ACHN (cell line): ENCODE results near the gene C5orf52.
"Not testable (repeated sequence)": the region's sequence is repeated elsewhere in the genome, so short reads cannot be mapped to it uniquely, and the experiment has no call there.

Source experiments
- DNase-seq: peaks from one replicate; pipeline ENCODE4 v3.0.0-alpha.2; 2015
- in situ Hi-C: cut with HindIII; loops from 2 replicates; pipeline ENCODE4 v1.10.0; 2017; ENCODE audit warnings: low sequenced_read_pairs, low pct_ligation_motif_present, low pct_unique_long_range_greater_than_20kb

C5orf52 gene

GRCh38 chr5:157671592-157672330 lies 428 bp downstream of the C5orf52 start:
- in situ Hi-C loops: no loop called here
- no peak for DNase-seq

- DNase-seq: no peak
- in situ Hi-C loops: no loop called here
Measured at GRCh38 chr5:157672976-157673375, 1.6 kb downstream of the C5orf52 start.

- DNase-seq: not testable (repeated sequence)
Measured at GRCh38 chr5:157674351-157674750, 3.0 kb downstream of the C5orf52 start.

DNA sequence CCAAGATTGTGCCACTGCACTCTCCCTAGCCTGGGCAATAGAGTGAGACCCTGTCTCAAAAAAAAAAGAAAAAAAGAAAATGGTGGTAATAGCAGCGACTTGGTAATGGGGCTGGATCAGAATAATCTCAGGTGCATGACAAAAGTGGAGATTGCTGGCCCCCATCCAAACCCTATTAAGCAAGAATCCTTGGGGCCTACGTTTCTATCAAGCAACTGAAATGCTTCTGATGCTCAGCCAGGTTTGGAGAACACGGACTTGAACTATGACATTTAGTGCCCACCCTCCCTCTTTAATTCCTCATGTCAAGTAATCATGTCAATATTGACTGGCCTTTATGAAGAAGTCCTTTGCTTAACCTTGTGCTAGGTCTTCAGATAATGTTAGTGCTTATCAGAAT lies 6.6 kb downstream of the C5orf52 start:
- in situ Hi-C loops: no loop called here
- no peak for DNase-seq

More at GRCh38 chr5:157674351-157674750, 3.0 kb downstream of the C5orf52 start:
- in situ Hi-C loops: not testable (repeated sequence)

- in situ Hi-C loops: no loop called here
- DNase-seq: no peak
Measured at GRCh38 chr5:157679801-157680200, 8.5 kb downstream of the C5orf52 start.

DNA sequence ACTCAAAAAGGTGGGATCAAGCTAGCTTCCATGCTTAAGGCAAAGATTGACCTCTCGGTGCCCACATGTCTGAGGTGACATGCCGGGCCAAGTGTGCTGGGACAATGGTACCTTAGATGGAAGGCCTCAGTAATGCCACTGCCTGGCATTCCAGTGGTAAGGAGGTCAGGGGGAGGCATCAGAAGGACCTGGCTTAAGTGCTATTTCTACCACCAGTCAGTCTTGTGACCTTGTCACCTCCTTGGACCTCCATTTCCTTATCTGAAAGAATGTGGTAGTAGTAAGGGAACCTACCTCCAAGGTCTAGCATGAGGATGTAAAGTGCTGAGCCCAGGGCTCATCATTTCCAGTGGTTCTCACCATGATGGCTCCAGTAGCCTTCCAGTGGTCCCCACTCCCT lies 8.9 kb downstream of the C5orf52 start:
- DNase-seq: no peak
- in situ Hi-C loops: no loop called here

- in situ Hi-C loops: no loop called here
- no peak for DNase-seq
Measured at GRCh38 chr5:157681048-157681447, 9.7 kb downstream of the C5orf52 start.

DNA sequence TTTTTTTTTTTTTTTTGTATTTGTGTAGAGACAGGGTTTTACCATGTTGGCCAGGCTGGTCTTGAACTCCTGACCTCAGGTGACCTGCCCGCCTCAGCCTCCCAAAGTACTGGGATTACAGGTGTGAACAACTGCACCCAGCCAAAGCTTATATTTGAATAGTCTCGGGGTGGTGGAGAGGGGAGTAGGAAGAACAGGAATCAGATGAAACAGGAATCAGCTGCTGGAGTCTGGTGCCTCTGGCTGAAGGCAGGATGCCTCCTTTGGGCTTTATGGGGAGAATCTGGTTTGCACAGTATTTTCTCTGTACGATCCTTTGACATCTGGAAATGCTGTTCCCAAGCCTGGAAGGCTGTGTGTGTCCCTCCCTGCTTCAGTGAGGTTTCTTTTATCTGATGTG lies 10.9 kb downstream of the C5orf52 start:
- in situ Hi-C loops: no loop called here

DNA sequence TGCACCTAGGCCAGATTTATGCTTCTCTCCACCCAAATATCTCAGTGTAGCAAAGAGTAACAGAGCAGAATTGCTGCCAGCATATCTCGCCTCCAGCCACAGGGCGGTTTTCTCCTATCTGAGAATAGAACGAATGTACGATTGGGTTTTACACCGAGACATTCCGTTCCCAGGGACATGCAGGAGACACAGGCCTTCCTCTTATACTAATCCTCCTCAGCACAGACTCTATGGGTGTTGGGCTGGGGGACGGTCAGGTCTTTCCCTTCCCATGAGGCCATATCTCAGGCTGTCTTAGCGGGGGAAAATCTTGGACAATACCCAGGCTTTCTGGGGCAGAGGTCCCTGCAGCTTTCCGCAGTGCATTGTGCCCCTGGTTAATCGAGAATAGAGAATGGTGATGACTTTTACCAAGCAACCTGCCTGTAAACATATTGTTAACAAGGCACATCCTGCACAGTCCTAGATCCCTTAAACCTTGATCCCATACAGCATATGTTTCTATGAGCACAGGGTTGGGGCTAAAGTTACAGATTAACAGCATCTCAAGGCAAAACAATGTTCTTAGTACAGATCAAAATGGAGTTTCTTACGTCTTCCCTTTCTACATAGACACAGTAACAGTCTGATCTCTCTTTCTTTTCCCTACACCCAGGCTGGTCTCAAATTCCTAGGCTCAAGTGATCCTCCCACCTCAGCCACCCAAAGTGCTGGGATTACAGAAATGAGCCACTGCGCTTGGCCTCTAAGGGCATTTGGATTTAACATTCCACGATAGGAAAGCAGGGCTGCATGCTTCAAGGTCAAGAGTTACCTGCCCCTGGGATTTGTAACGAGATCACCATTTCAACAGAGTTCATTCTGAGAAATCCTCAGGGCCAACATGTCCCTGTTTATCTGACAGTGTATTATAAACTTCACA lies 15.2 kb downstream of the C5orf52 start:
- DNase-seq, in situ Hi-C loops: not testable (repeated sequence)

More for the DNA sequence above, 10.9 kb downstream of the C5orf52 start:
- no peak for DNase-seq

GRCh38 chr5:157687198-157687554 lies 15.8 kb downstream of the C5orf52 start:
- no peak for DNase-seq
- in situ Hi-C loops: no loop called here

DNA sequence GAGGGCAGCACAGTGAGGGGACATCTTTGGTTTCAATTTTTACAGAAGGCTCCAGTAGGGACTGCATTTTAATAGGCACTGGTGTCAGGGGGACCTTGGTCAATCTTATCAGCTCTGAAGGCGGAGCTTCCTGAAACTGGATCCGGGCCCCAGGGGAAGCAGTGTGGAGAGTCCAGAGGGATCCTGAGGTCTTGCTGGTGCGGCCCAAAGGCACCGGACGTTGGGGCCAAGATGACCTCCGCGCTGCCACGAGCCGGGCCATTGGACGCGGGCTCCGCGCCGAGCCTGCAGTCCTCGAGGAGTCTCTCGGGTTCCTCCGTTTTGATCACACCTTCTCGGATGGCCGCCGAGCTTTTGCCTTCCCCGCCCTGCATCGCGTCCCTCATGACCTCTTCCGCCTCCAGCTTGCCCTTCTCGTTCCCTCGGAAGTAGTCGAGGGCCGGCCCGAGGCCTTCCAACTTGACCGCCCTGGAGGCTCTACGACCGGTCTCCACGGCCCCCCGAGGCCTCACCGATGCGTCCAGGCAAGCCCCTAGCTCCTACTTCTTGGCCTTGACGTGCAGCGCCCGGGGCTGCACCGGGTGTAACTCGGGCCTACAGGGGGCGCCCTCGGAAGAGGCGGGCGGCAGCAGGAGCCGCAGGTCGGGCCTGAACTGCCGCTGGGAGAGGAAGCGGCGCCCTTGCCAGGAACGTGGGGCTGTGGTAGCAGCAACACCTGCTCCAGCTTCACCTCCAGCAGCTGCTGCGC lies 18.8 kb downstream of the C5orf52 start:
- no peak for DNase-seq
- in situ Hi-C loops: no loop called here

- DNase-seq: no peak
- in situ Hi-C loops: no loop called here
Measured at GRCh38 chr5:157690690-157691433, 19.5 kb downstream of the C5orf52 start.

GRCh38 chr5:157693816-157694215 lies 22.5 kb downstream of the C5orf52 start:
- in situ Hi-C loops, DNase-seq: not testable (repeated sequence)

- in situ Hi-C loops: not testable (repeated sequence)
Measured at GRCh38 chr5:157696154-157696553, 24.8 kb downstream of the C5orf52 start.

GRCh38 chr5:157698674-157699073 lies 27.3 kb downstream of the C5orf52 start:
- DNase-seq, in situ Hi-C loops: not testable (repeated sequence)

More at GRCh38 chr5:157696154-157696553, 24.8 kb downstream of the C5orf52 start:
- DNase-seq: not testable (repeated sequence)

GRCh38 chr5:157703736-157704135 lies 32.4 kb downstream of the C5orf52 start:
- no peak for DNase-seq
- in situ Hi-C loops: no loop called here

DNA sequence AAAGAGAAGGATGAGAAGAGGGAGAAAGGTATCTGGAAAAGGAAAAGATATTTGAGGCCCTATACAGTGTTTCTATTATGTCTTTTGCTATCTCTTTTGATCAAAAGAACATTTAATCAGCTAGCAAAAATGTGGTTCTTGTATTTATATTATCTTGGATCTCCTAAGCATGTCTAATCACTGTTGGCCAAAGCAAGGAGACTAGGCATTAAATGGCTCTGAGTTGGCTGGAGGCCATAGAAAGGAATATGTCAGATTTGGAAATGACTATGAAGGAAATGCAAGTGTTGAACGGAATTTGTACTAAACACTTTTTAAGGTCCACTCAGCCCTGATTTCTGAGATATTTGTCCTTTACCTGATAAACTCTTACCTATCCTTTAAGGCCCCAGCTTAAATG lies 37.5 kb downstream of the C5orf52 start:
- no peak for DNase-seq
- in situ Hi-C loops: no loop called here

DNA sequence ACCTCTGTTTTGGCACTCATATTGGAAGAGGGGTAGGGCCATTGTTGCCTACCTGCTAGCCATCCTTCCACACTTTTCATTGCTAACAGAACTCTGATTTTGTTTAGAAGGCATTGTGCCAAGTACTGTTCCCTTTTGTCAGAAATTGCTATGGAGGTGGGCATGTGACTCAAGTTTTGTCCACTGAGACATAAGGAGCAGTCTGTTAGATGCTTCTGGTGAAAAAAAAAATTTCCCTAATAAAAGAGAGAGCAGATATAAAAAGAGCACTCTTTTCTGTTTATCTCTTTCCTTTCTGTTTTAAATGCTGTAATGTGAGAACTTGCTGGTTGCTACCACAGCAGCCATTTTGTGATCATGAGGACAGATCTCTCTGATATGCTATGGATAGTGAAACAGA lies 38.0 kb downstream of the C5orf52 start:
- in situ Hi-C loops: no loop called here
- DNase-seq: no peak
